ENCODE results near the gene TMEM238.
"Not testable (repeated sequence)": the region's sequence is repeated elsewhere in the genome, so short reads cannot be mapped to it uniquely, and the experiment has no call there.

The TMEM238 gene, protein sequence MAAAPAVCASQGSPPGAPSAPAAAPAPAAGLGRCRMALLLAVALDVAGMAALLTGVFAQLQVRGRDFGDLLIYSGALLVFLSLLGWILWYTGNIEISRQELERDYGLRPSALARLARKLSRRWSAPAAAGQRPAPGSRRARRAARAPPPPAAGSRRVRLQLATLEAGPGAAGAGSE

DNA sequence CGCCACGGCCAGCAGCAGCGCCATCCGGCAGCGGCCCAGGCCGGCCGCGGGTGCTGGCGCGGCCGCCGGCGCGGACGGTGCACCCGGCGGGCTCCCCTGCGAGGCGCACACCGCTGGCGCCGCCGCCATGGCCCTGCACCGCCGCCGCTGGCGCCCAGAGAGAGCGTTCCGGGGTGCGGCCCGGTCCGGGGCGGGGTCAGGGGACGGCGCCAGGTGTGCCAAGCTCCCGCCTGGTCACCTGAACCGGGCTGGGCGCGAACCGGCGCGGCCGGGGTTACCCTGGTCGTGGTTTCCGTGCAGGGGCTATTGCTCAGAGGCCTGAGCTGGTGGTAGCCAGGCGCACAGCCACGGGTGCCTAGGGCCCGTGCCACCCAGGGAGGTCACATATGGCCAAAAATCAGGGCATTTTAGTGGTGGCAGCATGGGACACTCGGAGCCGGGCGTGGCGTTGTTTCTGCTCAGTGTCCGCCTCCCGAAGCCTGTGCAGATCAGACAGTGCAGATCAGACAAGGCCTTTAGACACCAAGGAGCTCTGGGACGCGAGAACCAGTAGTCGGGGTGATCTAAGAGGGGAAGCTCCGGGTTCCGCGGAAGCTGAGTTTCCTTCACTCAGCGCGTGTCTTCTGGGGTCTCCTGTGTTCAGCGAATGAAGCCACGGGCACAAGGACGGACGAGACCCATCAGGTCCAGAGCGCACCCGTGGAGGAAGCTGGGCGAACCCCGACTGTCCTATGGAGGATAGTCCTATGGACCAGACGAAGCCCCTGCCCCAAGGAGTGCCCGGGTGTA lies at the start of gene TMEM238:
Gene TMEM238 (minus strand): TSS at position 162 of the 789 bp plus-strand sequence. CDS start 33 bp downstream, at position 129.
- Histone ChIP-seq H3K27ac (ENCODE audit: low read depth, low read length) (peak within 1 kb of the TSS; percentile 89), H3K9ac (ENCODE audit: low read length) (peak within 1 kb of the TSS; percentile 80), H3K27me3 (ENCODE audit: control insufficient read depth in 1 of 2, insufficient read depth in 2 of 2, low read length in 2 of 2) (no peaks in the 10 kb centered on the region), H3K4me1 (ENCODE audit: insufficient read depth, low read length) (peaks cover 38% of the 10 kb centered on the region), H3K4me3 (ENCODE audit: low read depth in 1 of 2, low read length in 2 of 2) (peak within 1 kb of the TSS; percentile 30 to 69), H3K36me3 (ENCODE audit: insufficient read depth, low read length) (peaks cover 29% of the 10 kb centered on the region), H3K9me3 (ENCODE audit: low read length) (no peaks in the 10 kb centered on the region)

DNA sequence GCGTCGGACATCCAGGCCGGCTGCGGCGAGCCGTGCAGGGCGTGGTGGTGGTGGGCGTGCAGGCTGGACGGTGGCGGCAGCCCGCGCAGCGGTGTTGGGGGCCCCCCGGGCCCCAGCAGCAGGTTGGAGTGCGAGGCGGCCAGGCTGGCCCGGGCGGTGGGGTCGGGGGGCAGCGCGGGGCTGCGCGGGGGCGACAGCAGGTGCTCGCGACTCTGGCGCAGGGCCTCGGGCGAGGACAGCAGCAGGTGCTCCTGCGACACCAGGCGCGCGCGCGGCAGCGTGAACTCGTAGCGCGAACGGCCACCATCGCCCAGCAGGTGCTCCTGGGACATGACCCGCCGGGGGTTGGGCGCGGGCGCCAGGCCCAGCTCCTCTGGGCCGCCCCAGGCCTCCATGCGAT lies 49.2 kb upstream of the TMEM238 start:
- Histone ChIP-seq H3K27ac (ENCODE audit: low read depth, low read length) (no peak overlapping the region), H3K9me3 (ENCODE audit: low read length) (no peaks in the 10 kb centered on the region), H3K27me3 (ENCODE audit: control insufficient read depth in 1 of 2, insufficient read depth in 2 of 2, low read length in 2 of 2) (peaks cover 32 to 62% of the 10 kb centered on the region in 2 donors), H3K9ac (ENCODE audit: low read length) (no peak overlapping the region), H3K36me3 (ENCODE audit: insufficient read depth, low read length) (no peaks in the 10 kb centered on the region), H3K4me1 (ENCODE audit: insufficient read depth, low read length) (no peaks in the 10 kb centered on the region), H3K4me3 (ENCODE audit: low read depth in 1 of 2, low read length in 2 of 2) (no peak overlapping the region)

DNA sequence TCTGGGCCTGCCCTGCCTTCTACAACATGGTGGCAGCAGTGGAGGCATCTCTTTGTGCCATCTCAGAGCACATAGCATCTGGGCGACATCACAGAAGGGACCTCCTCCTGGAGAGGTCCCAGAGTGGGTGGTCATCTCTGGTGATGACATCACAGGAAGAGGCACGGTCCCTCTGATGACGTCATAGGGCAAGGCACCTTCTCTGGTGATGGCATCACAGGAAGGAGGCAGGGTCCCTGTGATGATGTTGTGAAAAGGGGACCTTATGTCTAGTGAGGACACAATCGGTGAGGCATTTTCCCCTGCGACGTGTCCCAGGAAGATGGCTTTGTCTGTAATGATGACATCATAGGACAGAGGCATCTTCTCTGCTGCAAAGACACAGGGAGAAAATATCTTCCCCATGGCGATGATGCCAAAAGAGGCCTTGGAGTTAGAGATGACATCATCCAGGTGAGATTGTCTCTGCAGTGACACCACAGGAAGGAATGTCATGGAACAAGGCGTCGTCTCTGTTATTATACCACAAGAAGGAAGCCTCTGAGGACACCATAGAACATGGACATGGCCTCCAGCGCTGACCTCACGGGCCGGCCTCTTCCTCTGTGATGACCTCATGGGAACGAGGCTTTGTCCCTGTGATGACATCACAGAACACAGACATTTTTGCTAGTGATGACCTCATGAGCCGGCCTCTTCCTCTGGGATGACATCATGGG lies 48.3 kb upstream of the TMEM238 start:
- Histone ChIP-seq H3K4me3 (ENCODE audit: low read depth in 1 of 2, low read length in 2 of 2) (no peak overlapping the region), H3K9me3 (ENCODE audit: low read length) (no peaks in the 10 kb centered on the region), H3K27ac (ENCODE audit: low read depth, low read length) (no peak overlapping the region), H3K9ac (ENCODE audit: low read length) (no peak overlapping the region), H3K27me3 (ENCODE audit: control insufficient read depth in 1 of 2, insufficient read depth in 2 of 2, low read length in 2 of 2) (peaks cover 27 to 53% of the 10 kb centered on the region in 2 donors), H3K4me1 (ENCODE audit: insufficient read depth, low read length) (no peaks in the 10 kb centered on the region), H3K36me3 (ENCODE audit: insufficient read depth, low read length) (no peaks in the 10 kb centered on the region)

DNA sequence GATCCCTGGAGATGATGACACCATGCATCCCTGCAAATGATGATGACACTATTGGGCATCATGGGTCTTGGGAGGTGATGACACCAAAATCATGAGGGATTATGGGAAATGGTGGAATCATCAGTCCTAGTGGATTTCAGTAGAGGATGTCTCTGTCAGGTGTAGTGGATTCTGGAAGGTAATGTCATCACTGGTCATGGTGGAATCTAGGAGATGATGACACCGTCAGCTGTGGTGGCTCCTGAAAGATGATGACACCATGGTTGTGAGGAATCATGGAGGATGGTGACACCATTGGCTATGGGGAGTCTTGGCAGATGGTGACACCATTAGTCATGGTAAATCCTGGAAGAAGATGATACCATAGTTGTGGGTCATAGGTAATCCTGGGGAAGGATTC lies 47.1 kb upstream of the TMEM238 start:
- Histone ChIP-seq H3K27me3 (ENCODE audit: control insufficient read depth in 1 of 2, insufficient read depth in 2 of 2, low read length in 2 of 2) (peaks cover 27 to 47% of the 10 kb centered on the region in 2 donors), H3K4me3 (ENCODE audit: low read depth in 1 of 2, low read length in 2 of 2) (no peak overlapping the region), H3K9ac (ENCODE audit: low read length) (no peak overlapping the region), H3K9me3 (ENCODE audit: low read length) (no peaks in the 10 kb centered on the region), H3K27ac (ENCODE audit: low read depth, low read length) (no peak overlapping the region), H3K4me1 (ENCODE audit: insufficient read depth, low read length) (no peaks in the 10 kb centered on the region), H3K36me3 (ENCODE audit: insufficient read depth, low read length) (no peaks in the 10 kb centered on the region)

DNA sequence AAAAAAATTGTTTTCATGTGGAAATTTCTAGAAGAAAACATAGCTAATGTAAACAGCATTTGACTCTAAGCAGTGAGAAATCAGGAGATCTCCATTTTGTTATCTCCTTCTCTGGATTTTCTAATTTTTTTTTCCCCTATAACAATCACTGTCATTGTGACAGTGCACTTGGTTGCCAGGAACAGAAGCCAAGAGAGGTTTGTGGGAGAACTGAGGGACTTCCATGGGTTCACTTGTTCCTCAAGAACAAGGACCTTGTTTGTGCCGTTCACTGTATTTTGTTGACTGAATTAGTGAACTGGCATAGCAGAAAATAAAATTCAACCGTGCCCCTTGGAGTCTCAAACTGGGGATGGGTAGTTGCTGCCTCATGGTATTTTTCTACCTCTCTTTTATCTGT lies 42.0 kb upstream of the TMEM238 start:
- no peaks in the 10 kb centered on the region for H3K4me1 ChIP-seq (ENCODE audit: insufficient read depth, low read length)
- no peaks in the 10 kb centered on the region for H3K36me3 ChIP-seq (ENCODE audit: insufficient read depth, low read length)
- no peak overlapping the region for H3K4me3 ChIP-seq (ENCODE audit: low read depth in 1 of 2, low read length in 2 of 2)
- peaks cover 0 to 18% of the 10 kb centered on the region in 2 donors for H3K27me3 ChIP-seq (ENCODE audit: control insufficient read depth in 1 of 2, insufficient read depth in 2 of 2, low read length in 2 of 2)
- no peaks in the 10 kb centered on the region for H3K9me3 ChIP-seq (ENCODE audit: low read length)
- H3K9ac ChIP-seq (ENCODE audit: low read length), result no peak overlapping the region
- H3K27ac ChIP-seq (ENCODE audit: low read depth, low read length), result no peak overlapping the region

DNA sequence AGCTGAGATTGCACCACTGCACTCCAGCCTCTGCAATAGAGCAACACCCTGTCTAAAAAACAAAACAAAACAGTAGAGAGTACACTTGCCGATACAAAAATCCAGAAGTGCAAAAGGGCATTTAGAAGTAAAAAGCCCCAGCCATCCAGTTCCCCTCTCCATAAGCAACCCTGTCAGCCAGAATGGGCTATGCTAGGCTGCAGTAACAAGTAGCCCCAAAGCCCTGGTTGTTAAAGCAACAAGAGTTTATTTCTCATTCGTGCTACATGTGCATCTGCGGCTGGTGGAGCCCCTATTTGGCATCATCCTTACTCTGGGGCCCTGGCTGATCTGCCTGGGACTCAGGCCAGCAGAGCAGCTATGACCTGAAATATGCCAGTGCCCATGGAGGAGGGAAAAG lies 40.4 kb upstream of the TMEM238 start:
- no peak overlapping the region for H3K27ac ChIP-seq (ENCODE audit: low read depth, low read length)
- no peak overlapping the region for H3K9ac ChIP-seq (ENCODE audit: low read length)
- no peaks in the 10 kb centered on the region for H3K36me3 ChIP-seq (ENCODE audit: insufficient read depth, low read length)
- H3K9me3 ChIP-seq (ENCODE audit: low read length), result no peaks in the 10 kb centered on the region
- H3K27me3 ChIP-seq (ENCODE audit: control insufficient read depth in 1 of 2, insufficient read depth in 2 of 2, low read length in 2 of 2), result peaks cover 0 to 10% of the 10 kb centered on the region in 2 donors
- H3K4me1 ChIP-seq (ENCODE audit: insufficient read depth, low read length), result no peaks in the 10 kb centered on the region
- H3K4me3 ChIP-seq (ENCODE audit: low read depth in 1 of 2, low read length in 2 of 2), result no peak overlapping the region

DNA sequence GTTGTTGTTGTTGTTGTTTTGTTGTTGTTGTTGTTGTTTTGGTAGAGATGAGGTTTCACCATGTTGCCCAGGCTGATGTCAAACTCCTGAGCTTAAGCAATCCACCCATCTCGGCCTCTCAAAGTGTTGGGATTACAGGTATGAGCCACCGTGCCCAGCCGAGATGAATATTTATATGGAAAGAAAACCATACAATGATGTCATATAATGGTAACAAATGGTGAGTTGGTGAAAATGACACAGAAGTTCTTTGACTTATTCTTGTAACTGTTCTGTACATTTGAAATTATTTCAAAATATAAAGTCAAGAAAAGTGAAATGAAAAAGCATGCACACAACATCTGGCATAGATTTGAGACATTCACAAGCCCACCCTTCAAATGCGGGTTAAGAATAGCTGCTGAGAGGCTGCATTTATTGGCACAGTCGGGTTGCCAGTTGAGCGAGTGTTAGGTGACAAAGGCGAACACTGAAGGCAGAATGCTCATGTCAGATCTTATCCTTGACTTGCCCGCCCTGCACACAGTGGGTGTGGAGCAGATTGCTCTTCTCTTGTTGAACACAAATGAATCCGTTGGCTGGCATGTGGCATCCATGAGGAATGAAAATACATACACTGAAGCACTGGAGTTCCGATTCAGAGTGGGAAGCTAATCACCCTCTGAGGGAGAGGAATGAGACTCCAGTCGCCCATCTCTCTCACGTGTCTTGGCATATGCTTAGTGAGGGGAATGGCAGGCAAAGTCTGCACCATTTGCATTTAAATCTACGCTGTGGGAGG lies 39.3 kb upstream of the TMEM238 start:
- Histone ChIP-seq H3K36me3 (ENCODE audit: insufficient read depth, low read length) (no peaks in the 10 kb centered on the region), H3K4me3 (ENCODE audit: low read depth in 1 of 2, low read length in 2 of 2) (no peak overlapping the region), H3K27ac (ENCODE audit: low read depth, low read length) (no peak overlapping the region), H3K9me3 (ENCODE audit: low read length) (no peaks in the 10 kb centered on the region), H3K9ac (ENCODE audit: low read length) (no peak overlapping the region), H3K27me3 (ENCODE audit: control insufficient read depth in 1 of 2, insufficient read depth in 2 of 2, low read length in 2 of 2) (peaks cover 0 to 10% of the 10 kb centered on the region in 2 donors), H3K4me1 (ENCODE audit: insufficient read depth, low read length) (no peaks in the 10 kb centered on the region)

DNA sequence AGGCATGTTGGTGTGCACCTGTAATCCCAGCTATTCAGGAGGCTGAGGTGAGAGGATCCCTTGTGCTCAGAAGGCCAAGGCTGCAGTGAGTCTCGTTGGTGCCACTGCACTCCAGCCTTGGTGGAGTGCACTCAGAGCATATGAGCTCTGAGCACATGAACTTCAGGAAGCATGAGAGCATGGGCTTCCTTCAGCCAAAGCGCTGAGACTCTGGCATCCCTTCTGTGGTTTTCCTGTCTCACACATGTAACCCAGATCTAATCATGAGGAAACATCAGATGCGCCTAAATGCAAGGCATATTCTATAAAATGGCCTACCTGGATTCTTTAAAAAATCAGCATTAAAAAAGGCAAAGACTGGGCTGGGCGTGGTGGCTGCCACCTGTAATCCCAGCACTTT lies 37.2 kb upstream of the TMEM238 start:
- H3K9me3 ChIP-seq (ENCODE audit: low read length); H3K4me1 ChIP-seq (ENCODE audit: insufficient read depth, low read length); H3K4me3 ChIP-seq (ENCODE audit: low read depth in 1 of 2, low read length in 2 of 2); H3K36me3 ChIP-seq (ENCODE audit: insufficient read depth, low read length); H3K27ac ChIP-seq (ENCODE audit: low read depth, low read length); H3K27me3 ChIP-seq (ENCODE audit: control insufficient read depth in 1 of 2, insufficient read depth in 2 of 2, low read length in 2 of 2); H3K9ac ChIP-seq (ENCODE audit: low read length): not testable (repeated sequence)

DNA sequence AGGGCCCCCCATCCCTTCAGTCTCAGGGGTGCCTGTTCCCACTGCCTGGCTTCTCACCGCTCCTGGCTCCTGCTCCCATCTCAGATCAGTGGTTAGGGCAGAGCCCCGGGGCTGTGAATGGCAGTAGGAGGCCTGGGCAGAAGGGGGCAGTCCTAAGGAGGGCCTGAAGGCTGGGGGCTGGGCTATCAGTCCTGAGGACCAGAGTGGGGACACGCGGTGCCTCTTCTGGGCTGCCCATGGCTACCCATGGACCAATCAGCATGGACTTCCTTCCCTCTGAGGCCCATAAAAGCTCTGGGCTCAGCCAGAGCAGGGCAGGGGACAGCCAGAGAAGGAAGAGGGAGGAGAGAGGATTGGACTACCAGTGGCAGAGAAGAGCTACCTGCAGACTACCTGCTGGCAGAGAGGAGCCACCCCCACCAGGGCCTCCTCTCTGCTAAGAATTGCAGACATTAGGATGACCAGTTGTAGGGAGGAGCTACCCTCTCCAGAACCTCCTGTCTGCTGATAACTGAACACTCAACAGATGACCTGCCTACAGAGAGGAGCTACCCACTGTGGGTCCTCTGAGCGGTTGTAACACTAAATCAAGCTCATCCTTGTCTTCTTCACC lies 35.6 kb upstream of the TMEM238 start:
- peaks cover 0 to 10% of the 10 kb centered on the region in 2 donors for H3K27me3 ChIP-seq (ENCODE audit: control insufficient read depth in 1 of 2, insufficient read depth in 2 of 2, low read length in 2 of 2)
- no peak overlapping the region for H3K27ac ChIP-seq (ENCODE audit: low read depth, low read length)
- no peaks in the 10 kb centered on the region for H3K9me3 ChIP-seq (ENCODE audit: low read length)
- no peak overlapping the region for H3K4me3 ChIP-seq (ENCODE audit: low read depth in 1 of 2, low read length in 2 of 2)
- no peaks in the 10 kb centered on the region for H3K36me3 ChIP-seq (ENCODE audit: insufficient read depth, low read length)
- H3K4me1 ChIP-seq (ENCODE audit: insufficient read depth, low read length), result no peaks in the 10 kb centered on the region
- no peak overlapping the region for H3K9ac ChIP-seq (ENCODE audit: low read length)

DNA sequence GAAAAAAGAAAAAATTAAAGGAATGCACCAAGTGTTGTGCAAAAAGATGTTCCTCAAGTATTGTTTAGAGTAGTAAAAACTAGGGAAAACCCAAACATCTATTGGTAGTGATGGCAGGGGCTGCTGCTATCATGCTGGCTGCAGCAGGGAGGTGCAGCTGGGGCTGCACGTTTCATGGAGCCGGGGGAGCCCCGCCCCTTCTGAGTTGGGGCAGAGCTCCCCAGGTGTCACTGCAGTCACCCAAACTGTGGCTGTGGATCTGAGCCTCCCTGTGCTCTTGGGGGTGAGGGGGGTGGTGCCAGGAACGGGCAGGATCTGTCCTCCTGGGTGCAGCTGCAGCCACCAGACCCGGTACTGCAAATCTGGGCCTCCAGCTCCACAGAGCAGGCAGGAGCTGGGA lies 35.0 kb upstream of the TMEM238 start:
- Histone ChIP-seq H3K4me3 (ENCODE audit: low read depth in 1 of 2, low read length in 2 of 2) (no peak overlapping the region), H3K27me3 (ENCODE audit: control insufficient read depth in 1 of 2, insufficient read depth in 2 of 2, low read length in 2 of 2) (peaks cover 0 to 10% of the 10 kb centered on the region in 2 donors), H3K9me3 (ENCODE audit: low read length) (no peaks in the 10 kb centered on the region), H3K36me3 (ENCODE audit: insufficient read depth, low read length) (no peaks in the 10 kb centered on the region), H3K4me1 (ENCODE audit: insufficient read depth, low read length) (no peaks in the 10 kb centered on the region), H3K9ac (ENCODE audit: low read length) (no peak overlapping the region), H3K27ac (ENCODE audit: low read depth, low read length) (no peak overlapping the region)

DNA sequence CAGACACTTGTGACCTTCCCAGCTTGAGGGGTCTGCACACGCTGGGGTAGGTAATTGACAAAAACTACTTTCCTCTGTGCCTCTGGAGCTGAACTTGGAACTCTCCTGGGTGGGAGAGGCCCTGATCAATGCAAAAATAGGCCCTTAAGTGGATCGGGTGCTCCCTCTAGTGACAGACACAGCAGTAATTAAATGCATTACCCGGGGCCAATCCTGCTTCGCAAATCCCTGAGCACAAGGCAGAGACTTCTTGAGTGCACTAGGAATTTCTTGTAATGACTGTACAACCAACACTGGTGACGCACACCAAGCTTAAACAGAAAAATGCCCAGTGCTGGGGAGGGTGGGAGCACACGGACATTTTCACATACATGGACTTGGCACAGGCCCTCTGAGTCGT lies 34.1 kb upstream of the TMEM238 start:
- no peaks in the 10 kb centered on the region for H3K4me1 ChIP-seq (ENCODE audit: insufficient read depth, low read length)
- no peak overlapping the region for H3K9ac ChIP-seq (ENCODE audit: low read length)
- no peak overlapping the region for H3K4me3 ChIP-seq (ENCODE audit: low read depth in 1 of 2, low read length in 2 of 2)

More for the DNA sequence above, 34.1 kb upstream of the TMEM238 start:
- Histone ChIP-seq H3K27me3 (ENCODE audit: control insufficient read depth in 1 of 2, insufficient read depth in 2 of 2, low read length in 2 of 2) (peaks cover 0 to 10% of the 10 kb centered on the region in 2 donors), H3K9me3 (ENCODE audit: low read length) (no peaks in the 10 kb centered on the region), H3K27ac (ENCODE audit: low read depth, low read length) (no peak overlapping the region), H3K36me3 (ENCODE audit: insufficient read depth, low read length) (no peaks in the 10 kb centered on the region)

All from muscle layer of colon (tissue), 2 donors.